Heart left ventricle (tissue), 16 donors: Measurements from ENCODE around the gene NUCKS1. TPM values are rescaled to one million over a fixed set of nuclear protein-coding genes. Genes with fewer than 3 reads are reported as not detected.

Experiments used
- ATAC-seq, 4 donors: fragments of 200-7000 bp; cut with Tn5 transposase; one replicate each; pipeline ENCODE4 v1.9.1; 2020 to 2022; ENCODE audit warnings: moderate library complexity in 4 of 4, mild to moderate bottlenecking in 3 of 4, moderate number of reproducible peaks in 1 of 4
- DNase-seq, 5 donors: peaks; one replicate each; pipeline ENCODE4 v3.0.0-alpha.2; 2020
- H3K27ac ChIP-seq, 12 donors: fragments of 200-600 bp; sonication (generic) in 4 of 12; one replicate each; pipeline versions ENCODE4 v1.5.0 to v1.8.0; 2016 to 2022; ENCODE audit warnings: mild to moderate bottlenecking in 2 of 12
- H3K27me3 ChIP-seq, 9 donors: fragments of 200-600 bp; sonication (generic) in 2 of 9; one replicate each; pipeline versions ENCODE4 v1.5.1 to v1.8.0; 2016 to 2022; ENCODE audit warnings: mild to moderate bottlenecking in 3 of 9
- H3K36me3 ChIP-seq, 9 donors: fragments of 200-600 bp; sonication (generic) in 2 of 9; one replicate each; pipeline versions ENCODE4 v1.5.0 to v1.8.0; 2018 to 2022; ENCODE audit warnings: mild to moderate bottlenecking in 2 of 9
- H3K4me1 ChIP-seq, 12 donors: fragments of 200-600 bp; sonication (generic) in 4 of 12; one replicate each; pipeline versions ENCODE4 v1.5.0 to v1.8.0; 2016 to 2022; ENCODE audit warnings: mild to moderate bottlenecking in 3 of 12
- H3K4me3 ChIP-seq, 12 donors: fragments of 200-600 bp; sonication (generic) in 4 of 12; one replicate each; pipeline versions ENCODE4 v1.5.0 to v1.8.0; 2017 to 2022; ENCODE audit warnings: mild to moderate bottlenecking in 9 of 12, moderate library complexity in 4 of 12
- H3K9me3 ChIP-seq, 12 donors: fragments of 200-600 bp; sonication (generic) in 4 of 12; one replicate each; pipeline versions ENCODE4 v1.5.0 to v1.8.0; 2016 to 2022; ENCODE audit warnings: mild to moderate bottlenecking in 1 of 12
- CTCF ChIP-seq, 12 donors: fragments of 200-600 bp; sonication (generic) in 4 of 12; IDR thresholded peaks; one replicate each; pipeline versions ENCODE4 v1.5.0 to v1.8.0; 2018 to 2022; ENCODE audit warnings: antibody characterized with exemption in 12 of 12, mild to moderate bottlenecking in 5 of 12
- POLR2A ChIP-seq, 2 donors: fragments of 450-650 bp; IDR thresholded peaks; one replicate each; pipeline ENCODE4 v1.6.1; 2017; ENCODE audit warnings: antibody characterized with exemption in 2 of 2, mild to moderate bottlenecking in 2 of 2, moderate library complexity in 2 of 2
- WGBS, 4 donors: extraction: QIAGEN DNeasy Blood & Tissue Kit in 2 of 4; methylation state at CpG; one replicate each; pipeline versions ENCODE4 v1.1.5 to v1.1.7; 2013 to 2018; 5-methylcytosine and 5-hydroxymethylcytosine counted together
- intact Hi-C, 10 donors: fragments of 100-400 bp; cut with DNase I; formaldehyde crosslinking; loops; one replicate each; pipeline versions ENCODE4 v1.11.1 to v1.14.2; 2022
- polyA plus RNA-seq, 2 donors: library from polyadenylated mRNA; stranded (reverse); fragments of 200-250 nt; gene quantifications; one replicate each; pipeline ENCODE4 v1.2.3, GENCODE V29; 2013
- total RNA-seq, 9 donors: library from RNA; depleted of rRNA in 2 of 9; stranded (reverse); fragments of >200 nt in 2 of 9; fragmentation: NEBNext Ultra II Directional in 3 of 9; extraction: Animal tissue kit (Norgen Biotek cat#: 25700) in 3 of 9; gene quantifications; one replicate each; pipeline versions ENCODE4 v1.1.0 to v1.2.4, GENCODE V29; 2016 to 2023
- donor health status: ischemic (EF 13 %, LVEDD 7.1; RV severe dilation, severe dysfunction).
- donor health status: healthy with polysubstance abuse.
- donor health status: DM: no; HTN: yes; CAD: no.
- donor health status: DM: no; HTN: no; CAD: no.
- donor health status: ischemic (EF 25% LVEDD 6.9; RV normal size, moderate dysfunction).
- donor health status: ischemic (EF 25% LVEDD 5.7; RV mildly dilated, moderate dysfunction).
- donor health status: healthy.
- donor health status: DM: yes; HTN: yes; CAD: no.
- donor health status: ischemic (EF 35%, LVEDD 5.7; RV mildly dilated, moderate dysfunction).
- donor health status: nonischemic (EF 11% LVEDD 7.7; RV severe dilation, severe dysfunction).
- donor health status: DM: yes; HTN: yes; CAD: no.
- donor health status: PGD.
- donor health status: ischemic (EF 29% LVEDD 5.4; RV normal size, mild dysfunction).
- donor health status: nonischemic (EF 23%, LVEDD 6.1; RV moderate dilation, normal function).

NUCKS1 gene
- total and polyA plus RNA-seq, 11 donors, result 73.4 to 240 (median 198) TPM

GRCh38 chr1:205667909-205668643, 81.9 kb downstream of the NUCKS1 start:
- ATAC-seq, result no peak
- no peak for DNase-seq

GRCh38 chr1:205666372-205667166, 83.4 kb downstream of the NUCKS1 start:
- Histone ChIP-seq H3K27ac (no peak overlapping the region), H3K4me1 (peaks cover 0 to 32% (median 2%) of the 10 kb centered on the region in 12 donors), H3K9me3 (no peaks in the 10 kb centered on the region), H3K4me3 (no peak overlapping the region), H3K27me3 (no peaks in the 10 kb centered on the region), H3K36me3 (no peaks in the 10 kb centered on the region)
- 96 to 100% (median 97%) methylated on average over 6 of the region's 6 CpGs for WGBS, 4 donors
- TF ChIP-seq CTCF (IDR thresholded peaks at IDR 0.05) (no peak), POLR2A (IDR thresholded peaks at IDR 0.05) (no peak)
- intact Hi-C loops, result no loop called here
- DNase-seq (no peak), ATAC-seq (no peak)

More at GRCh38 chr1:205667909-205668643, 81.9 kb downstream of the NUCKS1 start:
- TF ChIP-seq POLR2A (IDR thresholded peaks at IDR 0.05) (no peak), CTCF (IDR thresholded peaks at IDR 0.05) (no peak)
- H3K27ac ChIP-seq, result no peak overlapping the region
- intact Hi-C loops, result no loop called here
- no peaks in the 10 kb centered on the region for H3K27me3 ChIP-seq
- no peaks in the 10 kb centered on the region for H3K36me3 ChIP-seq
- no peak overlapping the region for H3K4me3 ChIP-seq
- 80 to 92% (median 86%) methylated on average over 11 of the region's 11 CpGs for WGBS, 4 donors
- H3K9me3 ChIP-seq, result no peaks in the 10 kb centered on the region
- peaks cover 0 to 32% (median 2%) of the 10 kb centered on the region in 12 donors for H3K4me1 ChIP-seq

DNA sequence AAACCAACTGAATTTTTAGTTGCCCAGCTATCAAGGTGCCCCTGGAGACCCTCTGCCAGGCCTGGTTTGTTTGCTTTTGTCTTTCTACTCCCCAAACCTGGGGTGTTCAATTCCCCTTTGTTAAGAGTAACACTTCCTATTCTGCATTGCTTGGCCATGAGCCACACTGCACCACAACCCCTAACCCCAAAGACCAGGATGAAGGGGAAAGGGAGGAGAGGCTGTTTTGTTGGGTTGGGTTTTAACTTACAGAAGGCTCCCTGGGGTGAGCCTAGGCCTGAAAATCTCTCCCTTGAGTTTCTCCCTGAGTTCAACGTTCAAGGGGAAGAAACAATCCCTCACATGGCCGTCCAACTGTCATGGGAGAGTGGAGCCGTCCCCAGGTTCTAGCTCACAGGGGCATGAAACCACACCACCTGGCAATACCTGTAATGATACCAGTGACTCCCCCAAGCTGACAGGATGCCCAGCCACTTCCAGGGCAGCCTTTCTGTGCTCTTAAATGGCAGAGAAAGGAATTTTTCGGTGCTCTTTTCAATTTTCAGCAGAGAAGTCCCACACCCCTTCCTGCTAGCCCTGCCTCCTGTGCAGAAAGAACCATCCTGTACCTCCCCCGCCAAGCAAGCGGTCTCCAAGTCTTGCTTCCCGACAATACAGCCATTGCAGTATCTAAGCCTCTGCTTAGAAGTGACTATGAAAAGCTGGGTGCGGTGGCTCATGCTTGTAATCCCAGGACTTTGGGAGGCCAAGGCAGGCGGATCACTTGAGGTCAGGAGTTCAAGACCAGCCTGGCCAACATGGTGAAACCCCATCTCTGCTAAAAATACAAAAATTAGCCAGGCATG, 84.6 kb downstream of the NUCKS1 start:
- Histone ChIP-seq H3K9me3 (no peaks in the 10 kb centered on the region), H3K27me3 (no peaks in the 10 kb centered on the region), H3K4me3 (no peak overlapping the region), H3K4me1 (peaks cover 0 to 32% (median 2%) of the 10 kb centered on the region in 12 donors), H3K36me3 (no peaks in the 10 kb centered on the region), H3K27ac (no peak overlapping the region)
- WGBS, 4 donors, result 47 to 79% (median 61%) methylated on average over 6 to 9 of the region's 9 CpGs
- DNase-seq (no peak), ATAC-seq (peak in 1 of 4 donors; percentile 23)
- TF ChIP-seq CTCF (IDR thresholded peaks at IDR 0.05), result no peak
- TF ChIP-seq POLR2A (IDR thresholded peaks at IDR 0.05), result no peak
- intact Hi-C loops, result no loop called here
